ENCODE results near the gene TIMM22. TPM values are rescaled to one million over a fixed set of nuclear protein-coding genes. Genes with fewer than 3 reads are reported as not detected.
A peak's percentile ranks its signal among the peaks of the same experiment; 100 is the strongest.
"Not testable (repeated sequence)": the region's sequence is repeated elsewhere in the genome, so short reads cannot be mapped to it uniquely, and the experiment has no call there.

TIMM22 gene
- total and polyA plus RNA-seq, 2 donors from 2014 or later: 14.6 to 17.3 TPM

- intact Hi-C loops (cut with DNase I): no loop called here
- no peak overlapping the region for H3K9ac ChIP-seq (ENCODE audit: low read length in 3 of 3)
- H3K27me3 ChIP-seq (ENCODE audit: control insufficient read depth, insufficient read depth, low read length): no peaks in the 10 kb centered on the region
- peaks cover 0 to 2% (median 0%) of the 10 kb centered on the region in 3 donors for H3K36me3 ChIP-seq (ENCODE audit: control insufficient read depth in 2 of 3, insufficient read depth in 3 of 3, low read length in 3 of 3)
- no peak overlapping the region for H3K27ac ChIP-seq (ENCODE audit: low read depth in 2 of 2, low read length in 2 of 2)
- peak in 1 of 5 donors; percentile 18 for DNase-seq
- H3K4me1 ChIP-seq (ENCODE audit: control insufficient read depth in 2 of 3, insufficient read depth in 2 of 3, low read depth in 1 of 3, low read length in 3 of 3): peaks cover 0 to 8% (median 0%) of the 10 kb centered on the region in 3 donors
- no peak overlapping the region for H3K4me3 ChIP-seq (ENCODE audit: low read length in 3 of 3)
- TF ChIP-seq CTCF (IDR thresholded peaks at IDR 0.05; ENCODE audit: borderline replicate concordance, extremely low read depth, insufficient read depth): no peak
- no peaks in the 10 kb centered on the region for H3K9me3 ChIP-seq (ENCODE audit: control insufficient read depth in 2 of 3, insufficient read depth in 1 of 3, low read length in 3 of 3)
- no peak for FAIRE-seq
These were observed 45.6 kb downstream of the TIMM22 start for GRCh38 chr17:1042486-1042885.

- no peak for FAIRE-seq
- no peaks in the 10 kb centered on the region for H3K9me3 ChIP-seq (ENCODE audit: control insufficient read depth in 2 of 3, insufficient read depth in 1 of 3, low read length in 3 of 3)
- H3K27me3 ChIP-seq (ENCODE audit: control insufficient read depth, insufficient read depth, low read length): no peaks in the 10 kb centered on the region
- no peak overlapping the region for H3K9ac ChIP-seq (ENCODE audit: low read length in 3 of 3)
- H3K4me1 ChIP-seq (ENCODE audit: control insufficient read depth in 2 of 3, insufficient read depth in 2 of 3, low read depth in 1 of 3, low read length in 3 of 3): peaks cover 0 to 11% (median 0%) of the 10 kb centered on the region in 3 donors
- peaks cover 0 to 2% (median 0%) of the 10 kb centered on the region in 3 donors for H3K36me3 ChIP-seq (ENCODE audit: control insufficient read depth in 2 of 3, insufficient read depth in 3 of 3, low read length in 3 of 3)
- TF ChIP-seq CTCF (IDR thresholded peaks at IDR 0.05; ENCODE audit: borderline replicate concordance, extremely low read depth, insufficient read depth): no peak
- H3K4me3 ChIP-seq (ENCODE audit: low read length in 3 of 3): no peak overlapping the region
- DNase-seq: peak; percentile 66 to 87 (median 76)
- intact Hi-C loops (cut with DNase I): no loop called here
- H3K27ac ChIP-seq (ENCODE audit: low read depth in 2 of 2, low read length in 2 of 2): peak overlapping the region; percentile 55 to 71
These were observed 46.8 kb downstream of the TIMM22 start for GRCh38 chr17:1043601-1044251.

GRCh38 chr17:1044387-1045009 is 47.6 kb downstream of the TIMM22 start:
- intact Hi-C loops (cut with DNase I); H3K36me3 ChIP-seq (ENCODE audit: control insufficient read depth in 2 of 3, insufficient read depth in 3 of 3, low read length in 3 of 3); H3K9ac ChIP-seq (ENCODE audit: low read length in 3 of 3); H3K4me1 ChIP-seq (ENCODE audit: control insufficient read depth in 2 of 3, insufficient read depth in 2 of 3, low read depth in 1 of 3, low read length in 3 of 3); H3K4me3 ChIP-seq (ENCODE audit: low read length in 3 of 3); H3K27me3 ChIP-seq (ENCODE audit: control insufficient read depth, insufficient read depth, low read length); H3K27ac ChIP-seq (ENCODE audit: low read depth in 2 of 2, low read length in 2 of 2); FAIRE-seq; H3K9me3 ChIP-seq (ENCODE audit: control insufficient read depth in 2 of 3, insufficient read depth in 1 of 3, low read length in 3 of 3): not testable (repeated sequence)
- DNase-seq: peak in 1 of 5 donors; percentile 52

- H3K36me3 ChIP-seq (ENCODE audit: control insufficient read depth in 2 of 3, insufficient read depth in 3 of 3, low read length in 3 of 3): peaks cover 0 to 2% (median 0%) of the 10 kb centered on the region in 3 donors
- H3K4me3 ChIP-seq (ENCODE audit: low read length in 3 of 3): no peak overlapping the region
- no peaks in the 10 kb centered on the region for H3K9me3 ChIP-seq (ENCODE audit: control insufficient read depth in 2 of 3, insufficient read depth in 1 of 3, low read length in 3 of 3)
- intact Hi-C loops (cut with DNase I): no loop called here
- H3K27me3 ChIP-seq (ENCODE audit: control insufficient read depth, insufficient read depth, low read length): no peaks in the 10 kb centered on the region
- DNase-seq (peak in 1 of 5 donors; percentile 27), FAIRE-seq (no peak)
- no peak overlapping the region for H3K9ac ChIP-seq (ENCODE audit: low read length in 3 of 3)
- H3K27ac ChIP-seq (ENCODE audit: low read depth in 2 of 2, low read length in 2 of 2): no peak overlapping the region
- peaks cover 0 to 5% (median 0%) of the 10 kb centered on the region in 3 donors for H3K4me1 ChIP-seq (ENCODE audit: control insufficient read depth in 2 of 3, insufficient read depth in 2 of 3, low read depth in 1 of 3, low read length in 3 of 3)
- TF ChIP-seq CTCF (IDR thresholded peaks at IDR 0.05; ENCODE audit: borderline replicate concordance, extremely low read depth, insufficient read depth): no peak
These were observed 48.5 kb downstream of the TIMM22 start for GRCh38 chr17:1045456-1045855.

Data from kidney (tissue), 14 donors.